AG04449 (cell line): ENCODE data around the gene RRM2.
"Not testable (repeated sequence)": the region's sequence is repeated elsewhere in the genome, so short reads cannot be mapped to it uniquely, and the experiment has no call there.

ENCODE experiments used
- CTCF ChIA-PET: fragments of 350-600 bp; formaldehyde crosslinking; extraction: SDS; loops from one replicate; lab custom pipeline; 2021; ENCODE audit warnings: antibody characterized with exemption; lab: Yijun Ruan, JAX
- POLR2A ChIA-PET: fragments of 400-600, 350-600 bp; formaldehyde crosslinking; extraction: SDS; loops from one replicate; lab custom pipeline; 2020; ENCODE audit warnings: antibody characterized with exemption, inconsistent platforms; lab: Yijun Ruan, JAX
- DNase-seq: peaks from one replicate; pipeline ENCODE4 v3.0.0-alpha.2; 2010; ENCODE audit warnings: low read depth, low spot score
- H3K4me3 ChIP-seq: 2 replicates; pipeline ENCODE4 v1.5.1; 2011; ENCODE audit warnings: low read depth, mild to moderate bottlenecking, control low read depth, low read length
- TF ChIP-seq, protein P1 (sequence below): IDR thresholded peaks from one replicate; pipeline ENCODE4 v1.5.1; 2011; ENCODE audit warnings: mild to moderate bottlenecking, moderate library complexity, low read length, control low read depth, inconsistent platforms; ENCODE audit not compliant: insufficient read depth; ENCODE audit errors: missing control alignments

Gene RRM2

DNA sequence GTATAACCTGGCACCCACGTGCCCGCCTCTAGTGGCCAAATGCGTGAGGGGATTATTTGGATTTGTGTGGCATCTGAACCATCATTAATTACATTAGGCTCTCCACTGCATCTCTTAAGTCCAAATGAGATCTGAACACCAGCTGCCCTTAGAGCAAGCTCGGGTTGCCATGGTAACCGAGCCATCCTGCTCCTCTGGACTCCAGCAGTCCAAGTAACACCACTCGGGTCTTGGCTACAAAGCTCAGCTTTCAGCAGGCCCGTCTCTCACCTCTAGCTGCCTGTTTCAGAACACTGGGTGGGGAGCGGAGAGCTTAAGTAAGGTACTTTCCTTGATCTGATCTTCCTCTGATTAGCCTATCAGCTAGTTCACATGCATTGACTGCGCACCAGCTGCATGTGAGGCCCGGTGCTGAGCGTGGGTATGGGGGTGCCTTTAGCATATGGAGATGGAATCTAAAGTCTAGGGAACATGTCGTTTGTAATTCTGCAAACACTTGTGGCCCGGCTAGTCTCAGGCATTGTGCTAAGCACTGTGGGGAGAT lies 28.2 kb upstream of the RRM2 start:
- H3K4me3 ChIP-seq: no peak overlapping the region
- CTCF ChIA-PET: interaction anchor here (0.9 to 6.3 kb wide), 5 partner anchors 10 to 341 kb away, joined by 5 to 173 read pairs (median 59); no protein-coding TSS in a partner anchor
- TF ChIP-seq, protein P1, sequence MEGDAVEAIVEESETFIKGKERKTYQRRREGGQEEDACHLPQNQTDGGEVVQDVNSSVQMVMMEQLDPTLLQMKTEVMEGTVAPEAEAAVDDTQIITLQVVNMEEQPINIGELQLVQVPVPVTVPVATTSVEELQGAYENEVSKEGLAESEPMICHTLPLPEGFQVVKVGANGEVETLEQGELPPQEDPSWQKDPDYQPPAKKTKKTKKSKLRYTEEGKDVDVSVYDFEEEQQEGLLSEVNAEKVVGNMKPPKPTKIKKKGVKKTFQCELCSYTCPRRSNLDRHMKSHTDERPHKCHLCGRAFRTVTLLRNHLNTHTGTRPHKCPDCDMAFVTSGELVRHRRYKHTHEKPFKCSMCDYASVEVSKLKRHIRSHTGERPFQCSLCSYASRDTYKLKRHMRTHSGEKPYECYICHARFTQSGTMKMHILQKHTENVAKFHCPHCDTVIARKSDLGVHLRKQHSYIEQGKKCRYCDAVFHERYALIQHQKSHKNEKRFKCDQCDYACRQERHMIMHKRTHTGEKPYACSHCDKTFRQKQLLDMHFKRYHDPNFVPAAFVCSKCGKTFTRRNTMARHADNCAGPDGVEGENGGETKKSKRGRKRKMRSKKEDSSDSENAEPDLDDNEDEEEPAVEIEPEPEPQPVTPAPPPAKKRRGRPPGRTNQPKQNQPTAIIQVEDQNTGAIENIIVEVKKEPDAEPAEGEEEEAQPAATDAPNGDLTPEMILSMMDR: no peak
- POLR2A ChIA-PET: interaction anchor here (1.2 kb wide), 1 partner anchor 16 kb away, joined by 3 read pairs; no protein-coding TSS in a partner anchor
- no peak for DNase-seq

DNA sequence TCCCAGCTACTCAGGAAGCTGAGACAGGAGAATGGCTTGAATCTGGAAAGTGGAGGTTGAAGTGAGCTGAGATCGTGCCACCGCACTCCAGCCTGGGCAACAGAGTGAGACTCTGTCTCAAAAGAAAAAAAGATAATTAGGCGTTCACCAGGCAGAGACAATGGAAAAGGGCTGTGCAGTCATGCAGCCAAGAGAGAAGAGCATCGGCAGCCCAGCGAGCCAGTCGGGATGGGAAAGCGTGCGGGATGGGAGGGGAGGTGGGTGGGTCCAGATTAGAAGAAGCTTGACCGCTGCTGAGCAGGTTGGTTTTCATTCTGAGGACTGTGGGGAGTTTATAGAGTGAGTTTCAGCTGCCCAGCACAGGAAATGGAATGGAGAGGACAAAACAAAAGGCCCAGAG lies 27.4 kb upstream of the RRM2 start:
- DNase-seq: no peak
- CTCF ChIA-PET: interaction anchor here (0.8 to 6.3 kb wide), 10 partner anchors 11 to 340 kb away, joined by 3 to 173 read pairs (median 14); partner anchors contain the start of gene CYS1
- no peak overlapping the region for H3K4me3 ChIP-seq
- TF ChIP-seq, protein P1: no peak
- POLR2A ChIA-PET: interaction anchor here (1.2 kb wide), 1 partner anchor 17 kb away, joined by 3 read pairs; no protein-coding TSS in a partner anchor

DNA sequence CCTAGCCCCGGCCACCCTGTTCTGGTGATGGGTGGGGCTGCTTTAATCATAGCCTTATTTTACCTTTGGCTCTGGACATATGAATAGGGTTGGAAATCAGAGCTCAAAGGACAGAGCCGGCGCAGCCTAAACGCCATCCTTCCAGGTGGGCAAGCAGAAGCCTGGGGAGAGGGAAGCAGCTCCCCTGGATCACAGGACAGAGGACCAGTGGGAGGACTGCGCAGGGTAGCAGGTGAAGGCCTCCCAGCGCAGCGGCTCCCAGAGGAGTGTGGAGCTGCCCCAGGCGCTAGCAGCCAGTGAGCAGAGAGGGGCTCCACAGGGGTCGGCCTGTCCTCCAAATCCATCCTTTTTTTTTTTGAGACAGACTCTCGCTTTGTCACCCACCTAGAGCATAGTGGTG lies 25.9 kb upstream of the RRM2 start:
- CTCF ChIA-PET: interaction anchor here (0.7 to 6.3 kb wide), 27 partner anchors 9 to 498 kb away, joined by 3 to 173 read pairs (median 5); partner anchors contain the start of gene CYS1
- no peak for DNase-seq
- H3K4me3 ChIP-seq: no peak overlapping the region
- POLR2A ChIA-PET: interaction anchor here (1.0 kb wide), 1 partner anchor 356 kb away, joined by 3 read pairs; no protein-coding TSS in a partner anchor
- TF ChIP-seq, protein P1: no peak

DNA sequence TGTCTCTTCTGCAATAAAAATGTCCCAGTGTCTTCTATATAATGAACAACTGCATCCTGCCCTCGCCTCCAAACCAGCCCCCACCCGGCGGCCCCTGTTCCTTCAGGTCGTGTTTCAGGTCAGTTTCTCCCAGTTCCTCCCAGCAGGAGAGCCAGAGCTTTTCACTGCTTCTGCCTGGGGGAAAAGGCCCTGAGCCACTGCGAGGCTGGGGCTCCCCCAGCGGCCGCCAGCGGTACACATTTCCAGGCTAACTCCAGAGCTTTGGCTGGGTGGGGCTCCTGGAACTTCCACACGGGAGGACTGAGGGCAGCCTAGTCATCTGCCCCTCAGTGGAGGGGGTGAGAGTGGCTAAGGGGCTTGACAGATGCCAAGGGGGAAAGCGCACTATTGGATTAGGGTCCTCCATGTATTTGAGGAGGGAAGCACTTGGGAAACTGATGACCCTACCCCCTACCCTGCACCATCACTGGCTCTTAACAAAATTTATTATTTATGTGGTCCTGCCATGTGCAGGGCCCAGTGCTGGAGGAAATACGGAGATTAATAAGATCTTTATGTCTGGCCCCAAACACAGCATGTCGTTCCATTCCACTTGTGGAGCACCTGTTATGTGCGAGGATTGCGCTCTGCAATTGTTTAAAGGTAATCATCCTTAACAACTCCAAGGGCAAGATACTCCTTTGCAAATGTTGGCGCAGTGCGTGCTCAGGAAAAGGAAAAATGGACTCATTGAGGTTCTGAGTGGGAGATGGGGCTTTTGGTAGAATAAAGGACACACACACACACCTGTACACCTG lies 25.0 kb upstream of the RRM2 start:
- no peak for DNase-seq
- TF ChIP-seq, protein P1: peak; percentile 97
- CTCF ChIA-PET: interaction anchor here (0.7 to 6.3 kb wide), 29 partner anchors 10 to 499 kb away, joined by 3 to 173 read pairs (median 4); partner anchors contain the start of gene CYS1
- no peak overlapping the region for H3K4me3 ChIP-seq
- POLR2A ChIA-PET: interaction anchor here (1.0 kb wide), 1 partner anchor 355 kb away, joined by 3 read pairs; no protein-coding TSS in a partner anchor

DNA sequence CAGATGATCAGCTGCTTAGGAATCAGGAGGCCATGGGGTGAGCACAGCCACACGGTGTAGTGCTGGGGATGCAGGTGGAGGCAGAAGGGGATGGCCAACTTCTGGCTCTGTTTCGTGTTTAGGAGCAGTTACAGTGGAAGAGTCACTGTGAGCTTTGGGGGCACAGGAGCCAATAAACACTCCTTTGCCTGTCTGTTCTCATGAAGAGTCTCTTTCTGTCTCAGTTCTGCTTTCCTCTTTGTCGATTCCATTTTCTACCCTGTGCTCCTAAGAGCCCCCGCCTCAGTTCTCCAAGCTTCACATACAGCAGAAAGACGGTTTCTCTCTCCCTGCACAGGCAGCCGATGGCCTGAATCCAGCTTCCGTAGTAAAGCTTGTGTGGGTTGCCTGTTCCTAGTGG lies 21.0 kb upstream of the RRM2 start:
- POLR2A ChIA-PET: no interaction called here
- H3K4me3 ChIP-seq: no peak overlapping the region
- no peak for DNase-seq
- CTCF ChIA-PET: interaction anchor here (0.7 to 2.3 kb wide), 6 partner anchors 11 to 286 kb away, joined by 3 to 10 read pairs (median 4); no protein-coding TSS in a partner anchor
- TF ChIP-seq, protein P1: no peak

DNA sequence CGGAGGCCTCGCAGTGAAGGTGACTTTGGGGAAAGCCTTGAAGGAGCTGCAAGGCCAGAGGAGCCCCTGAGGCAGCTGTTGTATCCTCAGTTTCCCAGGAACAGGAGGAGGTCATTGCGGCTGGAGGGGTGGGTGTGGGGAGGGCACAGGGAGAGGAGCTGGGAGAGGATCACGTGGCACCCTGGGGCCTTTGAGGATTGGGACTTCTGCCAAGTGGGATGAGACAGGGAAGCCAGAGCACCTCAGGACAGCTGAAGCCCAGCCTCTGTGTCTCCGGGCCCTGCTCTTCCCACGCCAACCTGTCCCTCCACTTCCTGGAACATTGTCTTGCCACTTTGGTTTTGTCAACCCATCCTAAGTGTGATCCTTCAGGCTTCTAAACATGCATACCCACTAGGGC lies 19.4 kb upstream of the RRM2 start:
- no peak overlapping the region for H3K4me3 ChIP-seq
- DNase-seq: no peak
- ChIA-PET POLR2A (no interaction called here), CTCF (no interaction called here)
- TF ChIP-seq, protein P1: no peak

DNA sequence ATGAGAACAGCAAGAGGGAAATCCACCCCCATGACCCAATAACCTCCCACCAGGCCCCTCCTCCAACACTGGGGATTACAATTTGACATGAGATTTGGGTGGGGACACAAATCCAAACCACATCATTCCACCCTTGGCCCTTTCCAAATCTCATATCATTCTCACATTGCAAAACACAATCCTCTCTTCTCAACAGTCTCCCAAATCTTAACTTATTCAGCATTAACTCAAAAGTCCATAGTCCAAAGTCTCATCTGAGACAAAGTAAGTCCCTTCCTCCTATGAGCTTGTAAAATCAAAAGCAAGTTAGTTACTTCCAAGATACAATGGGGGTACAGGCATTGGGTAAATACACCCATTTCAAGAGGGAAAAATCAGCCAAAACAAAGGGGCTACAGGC lies 17.6 kb upstream of the RRM2 start:
- CTCF ChIA-PET: interaction anchor here (1.0 to 12.5 kb wide), 4 partner anchors 8 to 330 kb away, joined by 4 to 104 read pairs (median 6); no protein-coding TSS in a partner anchor
- H3K4me3 ChIP-seq, POLR2A ChIA-PET: not testable (repeated sequence)

More for the DNA sequence above, 17.6 kb upstream of the RRM2 start:
- DNase-seq: not testable (repeated sequence)
